Right kidney (tissue), 1 donor: Measurements from ENCODE around the gene GNA12.
"Not testable (repeated sequence)": the region's sequence is repeated elsewhere in the genome, so short reads cannot be mapped to it uniquely, and the experiment has no call there.

Source experiments
- DNase-seq: peaks from one replicate; pipeline ENCODE4 v3.0.0-alpha.2; 2016

Gene GNA12

DNA sequence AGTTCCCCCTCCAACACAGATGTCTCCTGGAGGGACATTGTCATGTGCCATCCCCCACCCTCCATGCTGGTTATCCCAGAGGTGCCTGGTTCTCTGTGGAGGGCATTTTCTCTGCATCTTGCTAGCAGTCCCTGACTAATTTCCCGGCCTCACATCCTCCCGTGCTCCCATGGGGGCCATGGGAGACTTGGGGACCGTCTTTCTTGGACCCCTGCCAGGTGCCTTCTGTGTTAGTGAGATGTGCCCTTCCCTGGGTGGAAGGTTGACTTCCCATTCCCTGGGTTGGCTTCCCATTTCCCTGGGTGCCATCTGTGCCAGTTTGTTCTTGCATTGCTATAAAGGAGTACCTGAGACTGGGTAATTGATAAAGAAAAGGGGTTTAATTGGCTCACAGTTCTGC is 22.5 kb upstream of the GNA12 start:
- no peak for DNase-seq

DNA sequence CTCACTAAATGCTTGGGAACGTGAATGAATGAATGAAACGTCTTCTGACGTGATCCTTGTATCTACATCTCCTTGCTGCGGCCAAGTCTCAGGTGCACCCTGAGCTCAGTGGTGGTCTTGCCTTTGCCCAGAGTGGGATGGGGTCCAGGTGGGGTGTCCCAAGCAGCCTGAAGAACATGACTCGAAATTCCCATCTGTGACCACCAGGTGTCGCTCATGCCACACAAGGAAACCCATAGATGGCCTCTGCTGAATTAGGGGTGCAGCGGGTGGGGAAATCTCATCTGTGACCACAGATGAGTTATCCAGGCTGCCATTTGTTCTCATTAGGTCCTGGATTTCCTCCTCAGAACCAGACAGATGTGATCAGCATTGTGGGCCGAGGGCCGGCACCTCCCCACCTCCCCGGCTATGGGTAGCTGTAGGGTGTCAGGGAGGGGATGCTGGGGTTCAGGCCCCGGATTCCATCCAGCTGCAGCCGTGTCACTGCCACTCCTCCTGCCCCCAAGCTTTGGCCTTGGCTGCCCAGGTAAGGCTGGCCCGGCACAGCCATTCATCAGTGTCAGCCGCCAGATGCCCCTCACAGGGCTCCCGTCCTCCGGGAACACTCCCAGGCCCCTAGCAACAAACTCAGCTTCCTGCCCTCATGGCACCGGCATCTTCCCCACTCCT is 21.0 kb upstream of the GNA12 start:
- peak; percentile 56 for DNase-seq

DNA sequence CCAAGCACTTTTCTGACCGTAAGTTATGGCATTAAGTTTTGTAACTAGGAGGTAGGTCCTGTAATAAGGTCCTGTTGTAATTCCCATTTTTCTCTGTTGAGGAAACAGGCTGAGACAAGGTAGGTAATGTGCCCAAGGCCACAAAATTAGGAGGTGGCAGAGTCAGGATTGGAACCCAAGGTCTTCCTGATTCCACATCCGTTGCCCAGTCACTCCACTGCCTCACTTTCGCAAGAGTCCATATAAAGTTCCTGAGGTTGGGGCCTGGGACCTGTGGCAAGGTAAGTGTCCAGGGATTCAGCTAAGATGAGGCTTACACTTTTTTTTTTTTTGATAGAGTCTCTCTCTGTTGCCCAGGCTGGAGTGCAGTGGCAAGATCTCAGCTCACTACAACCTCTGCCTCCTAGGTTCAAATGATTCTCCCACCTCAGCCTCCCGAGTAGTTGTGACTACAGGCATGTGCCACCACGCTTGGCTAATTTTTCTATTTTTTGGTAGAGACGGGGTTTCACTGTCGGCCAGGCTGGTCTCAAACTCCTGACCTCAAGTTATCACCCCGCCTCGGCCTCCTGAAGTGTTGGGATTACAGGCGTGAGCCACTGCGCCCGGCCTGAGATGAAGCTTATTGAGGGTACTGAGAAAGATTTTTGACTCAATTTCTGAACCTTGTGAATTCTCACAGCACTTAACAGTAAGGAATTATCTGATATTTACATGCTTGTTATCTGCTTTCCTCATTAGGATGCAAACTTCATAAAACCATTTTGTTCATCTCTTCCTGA is 20.3 kb upstream of the GNA12 start:
- no peak for DNase-seq

DNA sequence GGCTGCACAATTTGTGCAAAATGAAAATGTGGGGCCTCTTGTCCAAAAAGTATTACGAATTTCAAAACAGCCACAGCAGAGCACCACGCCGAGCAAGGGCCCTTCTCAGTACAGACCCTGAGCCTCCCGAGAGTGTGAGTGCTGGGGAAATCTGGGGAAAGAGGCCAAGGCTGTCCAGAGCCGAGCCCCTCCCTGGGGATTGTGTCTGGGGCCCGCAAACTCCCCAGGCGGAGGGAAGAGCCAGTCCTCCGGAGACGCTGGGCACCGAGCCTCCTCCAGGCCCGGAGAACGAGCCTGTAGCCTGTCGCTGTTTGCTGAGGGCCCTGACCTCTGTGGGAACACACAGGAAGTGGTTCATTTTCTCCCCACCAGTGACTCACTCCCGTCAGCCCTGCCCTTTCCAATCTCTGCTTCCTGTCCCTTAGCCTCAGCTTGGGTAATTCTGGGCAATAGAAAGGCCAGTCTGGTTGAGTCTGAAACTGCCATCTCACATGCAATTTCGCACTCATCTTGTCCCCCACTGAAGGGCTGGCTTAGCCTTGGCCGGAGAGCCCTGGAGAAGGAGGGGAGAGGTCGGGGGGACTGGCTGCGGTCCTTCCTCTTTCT is 19.5 kb upstream of the GNA12 start:
- DNase-seq, result no peak

DNA sequence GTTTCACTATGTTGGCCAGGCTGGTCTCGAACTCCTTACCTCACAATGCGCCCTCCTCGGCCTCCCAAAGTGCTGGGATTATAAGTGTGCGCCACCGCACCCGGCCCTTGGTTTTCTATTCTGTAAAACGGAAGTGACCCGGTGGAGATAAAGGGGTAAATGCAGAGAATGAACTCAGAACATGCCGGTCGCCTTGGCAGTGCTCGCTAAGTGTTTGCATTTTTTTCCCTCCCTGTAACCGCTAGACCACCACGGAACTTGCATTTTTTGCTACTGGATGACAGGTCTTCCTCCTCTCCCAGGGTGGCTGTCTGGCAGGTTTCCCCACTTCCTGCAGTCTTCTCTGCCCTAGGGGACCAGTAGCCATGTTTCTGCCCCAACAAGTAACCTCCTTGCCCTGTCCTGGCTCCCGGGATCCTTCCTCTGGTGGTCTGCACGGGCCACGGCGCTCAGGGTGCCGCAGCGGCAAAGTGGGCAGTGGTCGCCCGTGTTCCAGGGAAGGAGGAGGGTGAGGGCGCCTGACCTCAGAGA is 18.8 kb upstream of the GNA12 start:
- DNase-seq, result no peak

DNA sequence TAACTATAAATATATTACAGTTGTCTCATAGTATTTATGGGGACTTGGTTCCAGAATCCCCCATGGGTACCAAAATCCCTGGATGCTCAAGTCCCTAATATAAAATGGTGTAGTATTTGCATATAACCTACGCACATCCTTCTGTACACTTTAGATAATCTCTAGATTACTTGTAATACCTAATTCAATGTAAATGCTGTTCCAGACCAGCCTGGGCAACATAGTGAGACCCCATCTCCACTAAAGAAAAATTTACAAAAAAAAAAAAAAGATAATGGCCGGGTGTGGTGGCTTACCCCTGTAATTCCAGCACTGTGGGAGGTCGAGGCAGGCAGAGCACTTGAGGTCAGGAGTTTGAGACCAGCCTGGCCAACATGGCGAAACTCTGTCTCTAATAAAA is 17.4 kb upstream of the GNA12 start:
- DNase-seq, result no peak

DNA sequence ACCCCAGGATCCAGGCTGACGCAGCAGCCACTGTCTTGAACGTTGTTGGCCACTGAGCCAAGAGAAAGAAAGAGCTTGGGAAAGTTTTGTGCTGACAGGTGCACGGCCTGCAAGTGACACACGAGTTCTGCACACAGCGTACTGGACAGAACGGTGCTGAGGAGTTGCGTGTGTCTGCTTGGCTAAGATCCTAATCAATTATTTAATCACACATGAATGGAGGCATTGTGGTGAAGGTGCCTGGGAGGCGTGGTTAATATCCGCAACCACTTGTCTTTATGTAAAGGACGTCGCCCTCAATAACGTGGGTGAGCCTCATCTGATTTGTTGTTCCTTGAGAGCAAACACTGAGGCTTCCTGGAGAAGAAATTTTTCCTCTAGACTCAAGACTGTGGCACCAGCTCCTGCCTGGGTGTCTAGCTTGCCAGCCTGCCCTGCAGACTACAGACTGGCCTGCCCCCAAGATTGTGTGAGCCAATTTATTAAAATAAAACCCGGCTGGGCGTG is 16.6 kb upstream of the GNA12 start:
- no peak for DNase-seq

DNA sequence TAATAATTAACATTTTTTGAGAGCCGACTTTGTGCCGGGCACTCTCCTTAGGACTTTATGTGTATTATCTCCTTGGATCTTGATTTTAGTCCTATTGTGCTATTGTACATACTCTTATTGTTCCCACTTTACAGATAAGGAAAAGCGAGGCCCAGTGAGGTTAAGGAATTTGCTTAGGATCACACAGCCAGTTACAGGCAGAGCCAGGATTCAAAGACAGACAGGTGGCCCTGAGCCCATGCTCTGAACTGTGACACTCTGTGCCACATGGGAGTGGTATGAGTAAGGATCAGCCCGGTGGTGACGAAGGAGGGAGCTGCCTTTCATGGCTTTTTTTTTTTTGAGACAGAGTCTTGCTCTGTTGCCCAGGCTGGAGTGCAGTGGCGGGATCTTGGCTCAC is 15.8 kb upstream of the GNA12 start:
- no peak for DNase-seq

DNA sequence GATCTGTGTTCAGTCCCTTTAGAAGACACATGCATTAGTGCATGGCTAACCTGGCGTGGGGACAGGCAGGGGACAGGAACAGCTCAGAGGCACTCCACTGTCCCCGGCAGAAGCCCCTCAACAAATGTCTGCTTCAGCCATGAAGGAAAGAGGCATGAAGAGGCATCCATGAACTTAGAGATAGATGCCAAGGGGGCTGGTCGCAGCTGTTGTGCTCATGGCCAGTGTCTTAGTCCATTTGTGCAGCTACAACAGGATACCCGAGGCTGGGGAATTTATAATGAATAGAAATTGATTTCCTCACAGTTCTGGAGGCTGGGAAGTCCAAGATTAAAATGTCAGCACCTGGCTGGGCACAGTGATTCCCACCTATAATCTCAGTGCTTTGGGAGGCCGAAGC is 14.5 kb upstream of the GNA12 start:
- DNase-seq, result no peak

DNA sequence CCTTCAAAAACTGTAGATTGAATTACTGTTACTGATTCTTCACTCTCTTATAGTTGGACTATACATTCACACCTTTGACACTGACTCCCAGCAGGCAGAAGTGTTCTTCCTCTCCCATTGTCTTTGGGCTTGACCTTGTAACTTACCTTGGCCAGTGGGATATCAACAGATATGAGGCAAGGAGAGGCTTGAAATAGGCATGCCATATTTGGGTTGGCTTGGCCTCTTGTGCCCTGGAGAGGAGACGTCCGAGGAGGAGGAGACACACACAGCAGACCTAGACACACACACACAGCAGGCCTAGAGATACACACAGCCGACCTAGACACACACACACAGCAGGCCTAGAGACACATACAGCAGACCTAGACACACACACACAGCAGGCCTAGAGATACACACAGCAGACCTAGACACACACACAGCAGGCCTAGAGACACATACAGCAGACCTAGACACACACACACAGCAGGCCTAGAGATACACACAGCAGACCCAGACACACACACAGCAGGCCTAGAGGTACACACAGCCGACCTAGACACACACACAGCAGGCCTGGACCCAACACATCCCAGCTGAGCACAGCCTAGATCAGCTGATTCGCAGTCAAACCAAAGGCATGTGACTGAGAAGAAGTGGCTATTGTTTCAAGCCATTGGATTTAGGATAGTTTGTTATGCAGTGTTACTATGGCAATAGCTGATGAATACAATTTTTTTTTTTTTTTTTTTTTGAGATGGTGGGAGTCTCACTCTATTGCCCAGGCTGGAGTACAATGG is 12.5 kb upstream of the GNA12 start:
- no peak for DNase-seq

DNA sequence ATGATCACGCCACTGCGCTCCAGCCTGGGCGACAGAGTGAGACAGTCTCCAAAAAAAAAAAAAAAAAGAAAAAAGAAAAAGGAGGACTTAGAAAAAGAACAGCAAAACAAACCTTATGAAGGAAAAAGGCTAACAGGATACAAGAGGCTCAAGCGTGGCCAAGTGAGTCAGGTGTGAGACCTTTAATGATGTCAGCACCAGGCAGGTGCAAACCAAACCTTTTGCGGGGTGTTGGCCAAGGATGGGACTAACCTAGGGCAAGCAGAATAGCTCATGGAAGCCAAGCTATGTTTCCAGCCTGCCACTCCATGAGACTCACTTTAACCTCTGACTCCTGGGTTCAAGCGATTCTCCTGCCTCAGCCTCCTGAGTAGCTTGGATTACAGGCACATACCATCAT is 11.3 kb upstream of the GNA12 start:
- no peak for DNase-seq

DNA sequence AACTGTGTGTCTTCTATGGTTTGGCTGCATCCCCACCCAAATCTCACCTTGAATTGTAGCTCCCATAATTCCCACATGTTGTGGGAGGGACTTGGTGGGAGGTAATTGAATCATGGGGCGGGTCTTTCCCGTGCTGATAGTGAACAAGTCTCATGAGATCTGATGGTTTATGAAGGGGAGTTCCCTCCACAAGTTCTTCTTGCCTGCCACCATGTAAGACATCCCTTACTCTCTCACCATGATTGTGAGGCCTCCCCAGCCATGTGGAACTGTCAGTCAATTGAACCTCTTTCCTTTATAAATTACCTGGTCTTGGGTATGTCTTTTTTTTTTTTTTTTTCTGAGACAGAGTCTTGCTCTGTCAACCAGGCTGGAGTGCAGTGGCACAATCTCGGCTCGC is 9.4 kb upstream of the GNA12 start:
- DNase-seq, result not testable (repeated sequence)

DNA sequence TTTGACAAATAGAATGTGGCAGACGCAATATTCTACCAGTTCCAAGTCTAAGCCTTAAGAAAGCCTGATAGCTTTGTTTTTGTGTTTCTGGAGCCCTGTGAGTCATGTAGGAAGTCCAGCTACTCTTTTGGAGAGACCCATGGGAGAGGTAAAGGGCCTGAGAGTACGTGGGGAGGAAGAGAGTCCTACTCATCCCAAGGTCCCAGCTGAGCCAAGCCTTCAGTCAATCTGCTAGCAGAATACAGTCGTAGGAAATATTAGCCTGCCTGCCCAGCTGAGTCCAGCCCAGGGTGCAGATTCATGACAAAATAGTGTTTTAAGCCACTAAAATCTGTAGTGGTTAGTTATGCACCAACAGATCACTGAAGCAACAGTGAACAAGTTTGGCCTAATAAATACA is 9.0 kb upstream of the GNA12 start:
- DNase-seq, result no peak

DNA sequence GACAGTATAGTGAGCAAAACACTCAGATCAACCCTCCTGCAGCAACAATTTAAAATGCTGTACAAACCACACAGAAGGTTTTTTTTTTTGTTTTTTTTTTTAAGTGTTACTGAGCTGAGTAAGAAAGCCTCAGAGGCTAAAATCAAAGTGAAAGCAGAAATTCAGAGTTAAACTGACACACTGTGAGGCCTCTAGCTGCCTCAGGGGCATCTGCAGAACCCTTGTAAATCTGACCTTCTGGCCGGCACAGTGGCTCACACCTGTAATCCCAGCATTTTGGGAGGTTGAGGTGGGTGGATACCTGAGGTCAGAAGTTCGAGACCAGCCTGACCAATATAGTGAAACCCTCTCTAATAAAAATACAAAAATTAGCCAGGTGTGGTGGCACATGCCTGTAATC is 7.4 kb upstream of the GNA12 start:
- DNase-seq, result no peak

DNA sequence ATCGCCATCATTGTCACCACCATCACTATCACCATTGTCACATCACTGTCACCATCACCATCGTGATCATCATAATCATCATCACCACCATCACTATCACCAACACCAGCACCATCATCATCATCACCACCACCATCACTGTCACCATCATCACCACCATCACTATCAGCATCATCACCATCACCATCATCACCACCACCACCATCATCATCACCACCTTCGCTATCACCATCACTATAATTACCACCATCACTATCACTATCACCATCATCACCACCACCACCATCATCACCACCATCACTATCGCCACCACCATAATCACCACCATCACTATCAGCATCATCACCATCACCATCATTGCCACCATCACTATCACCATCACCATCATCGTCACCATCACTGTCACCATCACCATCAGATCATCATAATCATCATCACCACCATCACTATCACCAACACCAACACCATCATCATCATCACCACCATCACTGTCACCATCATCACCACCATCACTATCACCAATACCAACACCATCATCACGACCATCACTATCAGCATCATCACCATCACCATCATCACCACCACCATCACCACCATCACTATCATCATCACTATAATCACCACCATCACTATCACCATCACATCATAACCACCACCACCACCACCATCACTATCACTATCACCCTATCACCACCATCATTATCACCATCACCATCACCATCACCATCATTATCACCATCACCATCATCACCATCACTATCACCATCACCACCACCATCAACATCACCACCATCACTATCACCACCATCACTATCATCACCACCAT is 6.0 kb upstream of the GNA12 start:
- DNase-seq, result no peak

DNA sequence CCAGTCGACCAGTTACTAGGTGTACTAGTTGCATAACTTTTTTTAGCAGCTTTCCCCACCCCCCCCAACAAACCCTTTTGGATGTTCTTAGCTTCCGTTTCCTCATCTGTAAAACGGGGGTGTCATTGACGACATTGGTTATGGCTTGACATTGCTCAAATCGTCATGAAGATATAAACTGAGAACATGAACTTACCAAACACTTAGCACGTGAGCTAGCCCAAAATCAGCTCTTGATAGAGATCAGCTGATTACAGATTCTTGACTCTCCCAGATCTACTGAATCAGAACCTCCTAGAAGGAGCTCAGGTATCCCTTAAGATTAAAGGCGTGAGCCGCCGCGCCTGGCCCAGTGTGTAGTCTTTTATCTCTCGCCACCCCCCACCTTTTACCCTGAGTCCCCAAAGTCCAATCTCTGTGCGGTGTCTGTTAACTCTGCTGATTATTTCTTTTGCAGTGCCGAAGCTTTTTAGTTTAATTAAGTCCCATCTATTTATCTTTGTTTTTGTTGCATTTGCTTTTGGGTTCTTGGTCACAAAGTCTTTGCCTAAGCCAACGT is 1.0 kb upstream of the GNA12 start:
- no peak for DNase-seq

DNA sequence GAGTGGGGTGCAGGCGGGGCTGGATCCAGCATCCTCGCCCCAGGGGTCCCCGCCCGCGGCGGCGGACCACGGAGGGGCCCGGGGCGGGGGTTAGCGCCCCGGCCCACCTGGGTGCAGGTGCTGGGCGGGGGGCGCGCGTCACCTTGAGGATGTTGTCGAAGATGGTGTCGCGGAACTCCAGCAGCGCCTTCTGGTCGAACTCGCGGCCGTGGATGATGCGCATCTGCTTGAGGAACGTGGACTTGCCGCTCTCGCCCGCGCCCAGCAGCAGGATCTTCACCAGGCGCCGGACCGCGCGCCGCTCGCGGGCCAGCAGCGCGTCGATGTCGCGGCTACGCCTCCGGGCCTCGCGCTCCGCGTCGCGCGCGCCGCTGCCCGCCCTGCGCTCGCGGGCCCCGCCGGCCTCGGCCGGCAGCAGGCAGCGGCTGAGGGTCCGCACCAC is 376 bp downstream of the GNA12 start:
- DNase-seq, result peak; percentile 62

DNA sequence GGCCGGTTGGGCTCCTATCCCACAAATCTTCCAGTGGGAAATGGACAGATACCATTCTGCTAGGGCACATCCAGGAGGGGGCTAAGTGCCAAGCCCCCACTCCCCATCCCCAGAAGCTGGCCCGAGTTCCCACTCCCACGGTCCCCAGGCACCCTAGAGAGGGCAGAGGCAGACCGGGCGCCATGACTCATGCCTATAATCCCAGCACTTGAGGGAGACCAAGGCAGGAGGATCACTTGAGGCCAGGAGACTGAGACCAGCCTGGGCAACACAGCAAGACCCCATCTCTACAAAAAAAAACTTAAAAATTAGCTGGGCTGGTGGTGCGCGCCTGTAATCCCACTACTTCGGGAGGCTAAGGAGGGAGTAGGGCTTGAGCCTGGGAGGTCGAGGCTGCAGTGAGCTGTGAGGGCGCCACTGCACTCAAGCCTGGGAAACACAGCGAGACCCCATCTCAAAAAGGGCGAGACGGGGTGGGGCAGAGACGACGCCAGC is 870 bp downstream of the GNA12 start:
- DNase-seq, result no peak

DNA sequence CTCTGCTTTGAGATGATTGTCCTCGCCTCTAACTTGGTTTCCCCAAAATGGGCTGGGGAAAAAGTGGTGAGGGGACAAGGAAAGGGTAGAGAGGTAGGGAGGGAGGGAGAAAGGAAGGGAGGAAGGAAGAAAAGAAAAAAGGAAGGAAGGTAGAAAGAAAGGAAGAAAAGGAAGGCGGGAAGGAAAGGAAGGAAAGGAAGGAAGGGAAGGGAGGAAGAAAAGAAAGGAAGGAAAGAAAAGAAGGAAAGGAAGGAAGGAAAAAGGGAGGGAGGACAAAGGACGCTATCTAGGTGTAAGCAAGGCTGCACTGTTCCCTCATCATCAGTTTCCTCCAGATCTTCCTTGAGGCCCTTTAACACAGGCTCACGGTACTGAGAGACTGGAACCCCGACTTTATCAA is 2.2 kb downstream of the GNA12 start:
- no peak for DNase-seq

DNA sequence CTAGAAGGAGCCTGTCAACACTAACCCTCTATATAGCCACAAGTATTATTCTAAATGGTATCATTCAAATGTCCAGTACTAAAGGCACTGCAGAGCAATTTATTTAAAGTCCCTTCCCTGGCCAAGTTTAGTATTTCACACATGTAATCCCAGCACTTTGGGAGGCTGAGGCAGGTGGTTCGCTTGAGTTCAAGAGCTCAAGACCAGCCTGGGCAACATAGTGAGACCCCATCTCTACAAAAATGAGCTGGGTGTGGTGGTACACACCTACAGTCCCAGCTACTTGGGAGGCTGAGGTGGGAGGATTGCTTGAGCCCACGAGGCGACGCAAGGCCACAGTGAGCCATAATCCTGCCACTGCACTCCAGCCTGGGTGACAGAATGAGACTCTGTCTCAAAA is 3.6 kb downstream of the GNA12 start:
- DNase-seq, result no peak
